ENCODE measurements around the gene P3H3.

The P3H3 gene

DNA sequence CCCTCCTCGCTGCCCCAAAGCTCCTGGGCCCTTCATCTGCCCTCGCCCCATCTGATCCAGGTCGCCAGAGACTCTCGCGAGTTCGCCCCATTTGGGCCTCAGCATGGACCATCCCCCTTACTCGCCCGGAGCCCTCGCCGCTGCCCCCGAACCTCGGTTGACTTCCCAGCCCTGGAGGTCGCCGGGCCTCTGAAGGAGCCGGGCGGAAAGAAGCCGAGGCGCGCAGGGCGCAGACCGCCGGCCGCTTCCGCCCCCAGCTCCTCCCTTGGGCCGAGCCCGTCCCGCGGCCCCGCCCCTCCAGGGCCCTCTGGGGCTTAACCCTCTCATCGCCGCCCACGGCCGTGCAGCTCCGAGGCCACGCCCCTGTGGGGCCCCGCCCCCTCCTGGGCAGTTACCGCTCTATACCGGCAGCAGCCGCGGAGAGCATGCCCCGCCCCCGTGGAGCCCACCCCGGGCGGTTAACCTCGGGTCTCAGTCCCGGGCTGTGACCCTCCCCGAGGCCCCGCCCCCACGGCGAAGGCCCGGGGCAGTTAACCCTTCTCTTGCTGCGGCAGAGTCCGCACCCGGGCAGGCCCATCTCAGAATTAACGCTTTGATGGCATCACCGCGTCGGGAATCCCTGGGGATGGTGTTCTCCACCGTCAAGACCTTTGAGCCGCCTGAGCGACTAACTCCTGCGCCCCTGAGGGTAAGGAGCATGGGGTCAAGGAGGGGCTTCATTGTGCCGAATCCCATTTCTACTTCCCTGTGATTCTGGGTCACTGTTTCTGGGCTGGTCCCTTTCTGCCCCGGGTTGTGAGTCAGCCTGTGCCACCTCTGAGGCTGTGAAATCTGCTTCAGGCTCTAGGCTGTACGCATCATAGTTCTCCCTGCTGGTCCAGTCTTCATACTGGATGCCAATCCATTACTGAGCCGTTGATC lies 45.1 kb downstream of the P3H3 start, which contains the start of gene SPSB2 (continued):
- TF ChIP-seq ZNF274 (IDR thresholded peaks at IDR 0.05; ENCODE audit: low read length) (no peak), ZNF274 (tag by site-specific recombination; IDR thresholded peaks at IDR 0.05; ENCODE audit: borderline replicate concordance) (no peak), REPIN1 (tag by site-specific recombination; IDR thresholded peaks at IDR 0.05; ENCODE audit: low read depth) (no peak), GLIS2 (tag by site-specific recombination; IDR thresholded peaks at IDR 0.05) (peak; percentile 77), SALL2 (tag by site-specific recombination; IDR thresholded peaks at IDR 0.05; ENCODE audit: borderline replicate concordance) (no peak), ZNF404 (tag by site-specific recombination; IDR thresholded peaks at IDR 0.05) (no peak), ZNF433 (tag by site-specific recombination; IDR thresholded peaks at IDR 0.05; ENCODE audit: low read depth) (no peak), ZNF302 (tag by site-specific recombination; IDR thresholded peaks at IDR 0.05; ENCODE audit: low read depth) (no peak), BCL11B (tag by site-specific recombination; IDR thresholded peaks at IDR 0.05; ENCODE audit: low read depth) (no peak), ZNF266 (tag by site-specific recombination; IDR thresholded peaks at IDR 0.05; ENCODE audit: low read depth) (no peak), ZNF624 (tag by site-specific recombination; IDR thresholded peaks at IDR 0.05) (no peak), ZNF843 (tag by site-specific recombination; IDR thresholded peaks at IDR 0.05) (no peak), ZNF16 (tag by site-specific recombination; IDR thresholded peaks at IDR 0.05; ENCODE audit: low read depth) (no peak), ZNF629 (tag by site-specific recombination; IDR thresholded peaks at IDR 0.05) (peak; percentile 72)
- TF ChIP-seq, protein P1, sequence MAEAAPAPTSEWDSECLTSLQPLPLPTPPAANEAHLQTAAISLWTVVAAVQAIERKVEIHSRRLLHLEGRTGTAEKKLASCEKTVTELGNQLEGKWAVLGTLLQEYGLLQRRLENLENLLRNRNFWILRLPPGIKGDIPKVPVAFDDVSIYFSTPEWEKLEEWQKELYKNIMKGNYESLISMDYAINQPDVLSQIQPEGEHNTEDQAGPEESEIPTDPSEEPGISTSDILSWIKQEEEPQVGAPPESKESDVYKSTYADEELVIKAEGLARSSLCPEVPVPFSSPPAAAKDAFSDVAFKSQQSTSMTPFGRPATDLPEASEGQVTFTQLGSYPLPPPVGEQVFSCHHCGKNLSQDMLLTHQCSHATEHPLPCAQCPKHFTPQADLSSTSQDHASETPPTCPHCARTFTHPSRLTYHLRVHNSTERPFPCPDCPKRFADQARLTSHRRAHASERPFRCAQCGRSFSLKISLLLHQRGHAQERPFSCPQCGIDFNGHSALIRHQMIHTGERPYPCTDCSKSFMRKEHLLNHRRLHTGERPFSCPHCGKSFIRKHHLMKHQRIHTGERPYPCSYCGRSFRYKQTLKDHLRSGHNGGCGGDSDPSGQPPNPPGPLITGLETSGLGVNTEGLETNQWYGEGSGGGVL (tag by site-specific recombination; IDR thresholded peaks at IDR 0.05): no peak
- TF ChIP-seq, protein P2, sequence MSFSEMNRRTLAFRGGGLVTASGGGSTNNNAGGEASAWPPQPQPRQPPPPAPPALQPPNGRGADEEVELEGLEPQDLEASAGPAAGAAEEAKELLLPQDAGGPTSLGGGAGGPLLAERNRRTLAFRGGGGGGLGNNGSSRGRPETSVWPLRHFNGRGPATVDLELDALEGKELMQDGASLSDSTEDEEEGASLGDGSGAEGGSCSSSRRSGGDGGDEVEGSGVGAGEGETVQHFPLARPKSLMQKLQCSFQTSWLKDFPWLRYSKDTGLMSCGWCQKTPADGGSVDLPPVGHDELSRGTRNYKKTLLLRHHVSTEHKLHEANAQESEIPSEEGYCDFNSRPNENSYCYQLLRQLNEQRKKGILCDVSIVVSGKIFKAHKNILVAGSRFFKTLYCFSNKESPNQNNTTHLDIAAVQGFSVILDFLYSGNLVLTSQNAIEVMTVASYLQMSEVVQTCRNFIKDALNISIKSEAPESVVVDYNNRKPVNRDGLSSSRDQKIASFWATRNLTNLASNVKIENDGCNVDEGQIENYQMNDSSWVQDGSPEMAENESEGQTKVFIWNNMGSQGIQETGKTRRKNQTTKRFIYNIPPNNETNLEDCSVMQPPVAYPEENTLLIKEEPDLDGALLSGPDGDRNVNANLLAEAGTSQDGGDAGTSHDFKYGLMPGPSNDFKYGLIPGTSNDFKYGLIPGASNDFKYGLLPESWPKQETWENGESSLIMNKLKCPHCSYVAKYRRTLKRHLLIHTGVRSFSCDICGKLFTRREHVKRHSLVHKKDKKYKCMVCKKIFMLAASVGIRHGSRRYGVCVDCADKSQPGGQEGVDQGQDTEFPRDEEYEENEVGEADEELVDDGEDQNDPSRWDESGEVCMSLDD (tag by site-specific recombination; IDR thresholded peaks at IDR 0.05): no peak; the same call in 1 of the 2 replicates
- TF ChIP-seq, protein P3, sequence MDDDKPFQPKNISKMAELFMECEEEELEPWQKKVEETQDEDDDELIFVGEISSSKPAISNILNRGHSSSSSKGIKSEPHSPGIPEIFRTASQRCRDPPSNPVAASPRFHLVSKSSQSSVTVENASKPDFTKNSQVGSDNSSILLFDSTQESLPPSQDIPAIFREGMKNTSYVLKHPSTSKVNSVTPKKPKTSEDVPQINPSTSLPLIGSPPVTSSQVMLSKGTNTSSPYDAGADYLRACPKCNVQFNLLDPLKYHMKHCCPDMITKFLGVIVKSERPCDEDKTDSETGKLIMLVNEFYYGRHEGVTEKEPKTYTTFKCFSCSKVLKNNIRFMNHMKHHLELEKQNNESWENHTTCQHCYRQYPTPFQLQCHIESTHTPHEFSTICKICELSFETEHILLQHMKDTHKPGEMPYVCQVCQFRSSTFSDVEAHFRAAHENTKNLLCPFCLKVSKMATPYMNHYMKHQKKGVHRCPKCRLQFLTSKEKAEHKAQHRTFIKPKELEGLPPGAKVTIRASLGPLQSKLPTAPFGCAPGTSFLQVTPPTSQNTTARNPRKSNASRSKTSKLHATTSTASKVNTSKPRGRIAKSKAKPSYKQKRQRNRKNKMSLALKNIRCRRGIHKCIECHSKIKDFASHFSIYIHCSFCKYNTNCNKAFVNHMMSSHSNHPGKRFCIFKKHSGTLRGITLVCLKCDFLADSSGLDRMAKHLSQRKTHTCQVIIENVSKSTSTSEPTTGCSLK (tag by site-specific recombination; IDR thresholded peaks at IDR 0.05): no peak
- TF ChIP-seq, protein P4, sequence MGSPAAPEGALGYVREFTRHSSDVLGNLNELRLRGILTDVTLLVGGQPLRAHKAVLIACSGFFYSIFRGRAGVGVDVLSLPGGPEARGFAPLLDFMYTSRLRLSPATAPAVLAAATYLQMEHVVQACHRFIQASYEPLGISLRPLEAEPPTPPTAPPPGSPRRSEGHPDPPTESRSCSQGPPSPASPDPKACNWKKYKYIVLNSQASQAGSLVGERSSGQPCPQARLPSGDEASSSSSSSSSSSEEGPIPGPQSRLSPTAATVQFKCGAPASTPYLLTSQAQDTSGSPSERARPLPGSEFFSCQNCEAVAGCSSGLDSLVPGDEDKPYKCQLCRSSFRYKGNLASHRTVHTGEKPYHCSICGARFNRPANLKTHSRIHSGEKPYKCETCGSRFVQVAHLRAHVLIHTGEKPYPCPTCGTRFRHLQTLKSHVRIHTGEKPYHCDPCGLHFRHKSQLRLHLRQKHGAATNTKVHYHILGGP (tag by site-specific recombination; IDR thresholded peaks at IDR 0.05): no peak
- TF ChIP-seq, protein P5, sequence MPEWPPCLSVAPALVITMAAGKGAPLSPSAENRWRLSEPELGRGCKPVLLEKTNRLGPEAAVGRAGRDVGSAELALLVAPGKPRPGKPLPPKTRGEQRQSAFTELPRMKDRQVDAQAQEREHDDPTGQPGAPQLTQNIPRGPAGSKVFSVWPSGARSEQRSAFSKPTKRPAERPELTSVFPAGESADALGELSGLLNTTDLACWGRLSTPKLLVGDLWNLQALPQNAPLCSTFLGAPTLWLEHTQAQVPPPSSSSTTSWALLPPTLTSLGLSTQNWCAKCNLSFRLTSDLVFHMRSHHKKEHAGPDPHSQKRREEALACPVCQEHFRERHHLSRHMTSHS (tag by site-specific recombination; IDR thresholded peaks at IDR 0.05): no peak
- TF ChIP-seq, protein P6, sequence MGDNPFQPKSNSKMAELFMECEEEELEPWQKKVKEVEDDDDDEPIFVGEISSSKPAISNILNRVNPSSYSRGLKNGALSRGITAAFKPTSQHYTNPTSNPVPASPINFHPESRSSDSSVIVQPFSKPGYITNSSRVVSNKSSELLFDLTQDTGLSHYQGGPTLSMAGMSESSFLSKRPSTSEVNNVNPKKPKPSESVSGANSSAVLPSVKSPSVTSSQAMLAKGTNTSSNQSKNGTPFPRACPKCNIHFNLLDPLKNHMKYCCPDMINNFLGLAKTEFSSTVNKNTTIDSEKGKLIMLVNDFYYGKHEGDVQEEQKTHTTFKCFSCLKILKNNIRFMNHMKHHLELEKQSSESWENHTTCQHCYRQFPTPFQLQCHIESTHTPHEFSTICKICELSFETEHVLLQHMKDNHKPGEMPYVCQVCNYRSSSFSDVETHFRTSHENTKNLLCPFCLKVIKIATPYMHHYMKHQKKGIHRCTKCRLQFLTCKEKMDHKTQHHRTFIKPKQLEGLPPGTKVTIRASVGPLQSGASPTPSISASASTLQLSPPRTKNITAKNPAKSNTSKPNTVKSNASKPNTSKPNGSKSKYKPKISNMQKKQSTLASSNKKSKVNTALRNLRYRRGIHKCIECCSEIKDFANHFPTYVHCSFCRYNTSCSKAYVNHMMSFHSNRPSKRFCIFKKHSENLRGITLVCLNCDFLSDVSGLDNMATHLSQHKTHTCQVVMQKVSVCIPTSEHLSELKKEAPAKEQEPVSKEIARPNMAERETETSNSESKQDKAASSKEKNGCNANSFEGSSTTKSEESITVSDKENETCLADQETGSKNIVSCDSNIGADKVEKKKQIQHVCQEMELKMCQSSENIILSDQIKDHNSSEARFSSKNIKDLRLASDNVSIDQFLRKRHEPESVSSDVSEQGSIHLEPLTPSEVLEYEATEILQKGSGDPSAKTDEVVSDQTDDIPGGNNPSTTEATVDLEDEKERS (tag by site-specific recombination; IDR thresholded peaks at IDR 0.05): no peak
- TF ChIP-seq, protein P7, sequence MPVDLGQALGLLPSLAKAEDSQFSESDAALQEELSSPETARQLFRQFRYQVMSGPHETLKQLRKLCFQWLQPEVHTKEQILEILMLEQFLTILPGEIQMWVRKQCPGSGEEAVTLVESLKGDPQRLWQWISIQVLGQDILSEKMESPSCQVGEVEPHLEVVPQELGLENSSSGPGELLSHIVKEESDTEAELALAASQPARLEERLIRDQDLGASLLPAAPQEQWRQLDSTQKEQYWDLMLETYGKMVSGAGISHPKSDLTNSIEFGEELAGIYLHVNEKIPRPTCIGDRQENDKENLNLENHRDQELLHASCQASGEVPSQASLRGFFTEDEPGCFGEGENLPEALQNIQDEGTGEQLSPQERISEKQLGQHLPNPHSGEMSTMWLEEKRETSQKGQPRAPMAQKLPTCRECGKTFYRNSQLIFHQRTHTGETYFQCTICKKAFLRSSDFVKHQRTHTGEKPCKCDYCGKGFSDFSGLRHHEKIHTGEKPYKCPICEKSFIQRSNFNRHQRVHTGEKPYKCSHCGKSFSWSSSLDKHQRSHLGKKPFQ (tag by site-specific recombination; IDR thresholded peaks at IDR 0.05): no peak
- TF ChIP-seq, protein P8, sequence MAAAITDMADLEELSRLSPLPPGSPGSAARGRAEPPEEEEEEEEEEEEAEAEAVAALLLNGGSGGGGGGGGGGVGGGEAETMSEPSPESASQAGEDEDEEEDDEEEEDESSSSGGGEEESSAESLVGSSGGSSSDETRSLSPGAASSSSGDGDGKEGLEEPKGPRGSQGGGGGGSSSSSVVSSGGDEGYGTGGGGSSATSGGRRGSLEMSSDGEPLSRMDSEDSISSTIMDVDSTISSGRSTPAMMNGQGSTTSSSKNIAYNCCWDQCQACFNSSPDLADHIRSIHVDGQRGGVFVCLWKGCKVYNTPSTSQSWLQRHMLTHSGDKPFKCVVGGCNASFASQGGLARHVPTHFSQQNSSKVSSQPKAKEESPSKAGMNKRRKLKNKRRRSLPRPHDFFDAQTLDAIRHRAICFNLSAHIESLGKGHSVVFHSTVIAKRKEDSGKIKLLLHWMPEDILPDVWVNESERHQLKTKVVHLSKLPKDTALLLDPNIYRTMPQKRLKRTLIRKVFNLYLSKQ (tag by site-specific recombination; IDR thresholded peaks at IDR 0.05; ENCODE audit: borderline replicate concordance): no peak
